Endodermal cell (in vitro differentiated cells): ENCODE data around the gene TM9SF2. TPM values are rescaled to one million over a fixed set of nuclear protein-coding genes. Genes with fewer than 3 reads are reported as not detected.
A peak's percentile ranks its signal among the peaks of the same experiment; 100 is the strongest.

ENCODE experiments used
- DNase-seq: peaks from one replicate; pipeline ENCODE4 v3.0.0-alpha.2; 2017
- H3K27ac ChIP-seq: 2 replicates; pipeline ENCODE4 v1.5.1; 2013; ENCODE audit warnings: mild to moderate bottlenecking, low read depth, low read length, moderate library complexity
- H3K27me3 ChIP-seq: 2 replicates; pipeline ENCODE4 v1.6.1; 2013; ENCODE audit warnings: mild to moderate bottlenecking, low read length, moderate library complexity; ENCODE audit not compliant: insufficient read depth, control insufficient read depth, poor library complexity, severe bottlenecking
- H3K36me3 ChIP-seq: 2 replicates; pipeline ENCODE4 v1.7.0; 2013; ENCODE audit warnings: mild to moderate bottlenecking, low read length, moderate library complexity; ENCODE audit not compliant: control insufficient read depth, insufficient read depth
- H3K4me1 ChIP-seq: one replicate; pipeline ENCODE4 v1.7.0; 2013; ENCODE audit warnings: low read length; ENCODE audit not compliant: control insufficient read depth, insufficient read depth
- H3K4me3 ChIP-seq: 2 replicates; pipeline ENCODE4 v1.5.1; 2013; ENCODE audit warnings: mild to moderate bottlenecking, low read length, moderate library complexity
- H3K9ac ChIP-seq: 2 replicates; pipeline ENCODE4 v1.6.1; 2013; ENCODE audit warnings: mild to moderate bottlenecking, low read length, moderate library complexity; ENCODE audit not compliant: poor library complexity, severe bottlenecking; ENCODE audit errors: extremely low read depth
- H3K9me3 ChIP-seq: 2 replicates; pipeline ENCODE4 v1.6.1; 2013; ENCODE audit warnings: mild to moderate bottlenecking, low read length, moderate library complexity; ENCODE audit not compliant: control insufficient read depth
- H3K27ac Mint-ChIP-seq: 2 replicates; pipeline ENCODE4 v1.8.0; 2020; ENCODE audit warnings: mixed read lengths
- H3K27me3 Mint-ChIP-seq: 2 replicates; pipeline ENCODE4 v1.8.0; 2021; ENCODE audit warnings: mild to moderate bottlenecking, mixed read lengths; ENCODE audit not compliant: insufficient read depth
- H3K36me3 Mint-ChIP-seq: 2 replicates; pipeline ENCODE4 v1.8.0; 2020; ENCODE audit warnings: low read depth, mixed read lengths
- H3K4me1 Mint-ChIP-seq: 2 replicates; pipeline ENCODE4 v1.8.0; 2020; ENCODE audit warnings: mixed read lengths
- H3K4me3 Mint-ChIP-seq: 2 replicates; pipeline ENCODE4 v1.8.0; 2020; ENCODE audit warnings: mild to moderate bottlenecking, moderate library complexity, mixed read lengths
- H3K9me3 Mint-ChIP-seq: 2 replicates; pipeline ENCODE4 v1.8.0; 2020; ENCODE audit warnings: mild to moderate bottlenecking, mixed read lengths
- CTCF ChIP-seq: fragments of 200-600 bp; sonication (generic); conservative IDR thresholded peaks from 2 replicates; pipeline ENCODE4 v1.5.0; 2021; ENCODE audit warnings: antibody characterized with exemption, mild to moderate bottlenecking
- WGBS, 2 experiments: methylation state at CpG; one replicate each; pipeline versions ENCODE4 v1.1.5 to v1.1.7; 2013; ENCODE audit warnings: missing lambda C conversion rate in 2 of 2, mixed read lengths in 1 of 2; ENCODE audit not compliant: insufficient coverage in 1 of 2, insufficient read length in 1 of 2; 5-methylcytosine and 5-hydroxymethylcytosine counted together
- total RNA-seq, 2 donors: library from RNA; stranded (reverse); fragmentation: NEBNext Ultra II Directional in 1 of 2; extraction: Animal tissue kit (Norgen Biotek cat#: 25700) in 1 of 2; gene quantifications; 2 replicates in 1 of 2; 3 replicates in 1 of 2; pipeline ENCODE4 v1.2.1, GENCODE V29; 2021

The TM9SF2 gene
- total RNA-seq, 2 donors from 2014 or later: 88.4 to 99.3 TPM

GRCh38 chr13:99500839-99501183 lies 461 bp upstream of the TM9SF2 start:
- peak overlapping the region; percentile 99 for H3K4me3 Mint-ChIP-seq
- no peaks in the 10 kb centered on the region for H3K36me3 ChIP-seq
- peaks cover 22% of the 10 kb centered on the region for H3K4me1 Mint-ChIP-seq
- no peaks in the 10 kb centered on the region for H3K27me3 Mint-ChIP-seq
- H3K27me3 ChIP-seq: no peaks in the 10 kb centered on the region
- peak overlapping the region; percentile 96 for H3K27ac Mint-ChIP-seq
- H3K4me1 ChIP-seq: peaks cover 5% of the 10 kb centered on the region
- 0 to 3% methylated on average over 1 to 9 of the region's 9 CpGs for WGBS, 2 experiments
- H3K9me3 ChIP-seq: peaks cover 8% of the 10 kb centered on the region
- H3K9ac ChIP-seq: peak overlapping the region; percentile 85
- no peak for TF ChIP-seq CTCF
- H3K9me3 Mint-ChIP-seq: peaks cover 17% of the 10 kb centered on the region
- H3K4me3 ChIP-seq: peak overlapping the region; percentile 99
- H3K36me3 Mint-ChIP-seq: peaks cover 4% of the 10 kb centered on the region
- no peak for DNase-seq
- H3K27ac ChIP-seq: peak overlapping the region; percentile 67

DNA sequence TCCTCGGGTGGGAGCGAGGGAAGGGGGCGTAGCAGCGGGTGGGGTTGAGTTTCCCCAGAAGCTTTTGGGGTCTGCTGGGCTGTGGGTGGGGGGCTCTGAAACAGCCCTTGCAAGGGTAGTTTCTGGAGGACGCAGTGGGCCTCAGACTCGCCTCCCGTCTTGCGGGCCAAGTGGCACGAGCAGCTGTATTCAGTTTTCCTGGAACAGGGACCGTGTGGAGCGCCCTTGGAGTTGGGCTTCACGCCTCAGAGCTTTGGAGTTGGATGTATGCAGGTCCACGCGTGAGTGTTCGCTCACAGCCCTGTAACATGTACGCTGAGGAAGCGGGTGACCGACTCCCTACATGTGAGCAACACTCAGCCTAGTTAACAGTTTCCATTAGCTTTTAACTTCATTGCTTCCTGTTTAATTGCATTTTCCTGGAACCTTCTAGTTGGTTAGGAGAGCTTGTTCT lies 603 bp downstream of the TM9SF2 start:
- WGBS, 2 experiments: 0 to 2% methylated on average over 6 to 18 of the region's 18 CpGs
- Histone ChIP-seq H3K27me3 (no peaks in the 10 kb centered on the region), H3K9me3 (peaks cover 8% of the 10 kb centered on the region), H3K27ac (peak overlapping the region; percentile 75), H3K4me3 (peak overlapping the region; percentile 99), H3K36me3 (peaks cover 5% of the 10 kb centered on the region), H3K4me1 (peaks cover 5% of the 10 kb centered on the region), H3K9ac (peak overlapping the region; percentile 85)
- Mint-ChIP-seq H3K36me3 (peaks cover 8% of the 10 kb centered on the region), H3K9me3 (peaks cover 12% of the 10 kb centered on the region), H3K4me3 (peak overlapping the region; percentile 99), H3K27ac (peak overlapping the region; percentile 96), H3K27me3 (no peaks in the 10 kb centered on the region), H3K4me1 (peaks cover 22% of the 10 kb centered on the region)
- DNase-seq: no peak
- no peak for TF ChIP-seq CTCF

- Mint-ChIP-seq H3K27me3 (no peaks in the 10 kb centered on the region), H3K9me3 (peaks cover 34% of the 10 kb centered on the region), H3K36me3 (peaks cover 41% of the 10 kb centered on the region), H3K4me1 (peaks cover 9% of the 10 kb centered on the region), H3K27ac (no peak overlapping the region), H3K4me3 (no peak overlapping the region)
- DNase-seq: no peak
- peaks cover 5% of the 10 kb centered on the region for H3K4me1 ChIP-seq
- peaks cover 35% of the 10 kb centered on the region for H3K9me3 ChIP-seq
- no peak overlapping the region for H3K27ac ChIP-seq
- H3K4me3 ChIP-seq: no peak overlapping the region
- no peaks in the 10 kb centered on the region for H3K27me3 ChIP-seq
- 88 to 100% methylated on average over 1 of the region's 2 CpGs for WGBS, 2 experiments
- no peak overlapping the region for H3K9ac ChIP-seq
- TF ChIP-seq CTCF: peak; percentile 67
- H3K36me3 ChIP-seq: peaks cover 40% of the 10 kb centered on the region
Observed at GRCh38 chr13:99505814-99506269, 4.6 kb downstream of the TM9SF2 start.
